Astrocyte of the spinal cord (primary cell): ENCODE data around the gene KDM6B.
"Not testable (repeated sequence)": the region's sequence is repeated elsewhere in the genome, so short reads cannot be mapped to it uniquely, and the experiment has no call there.

Source experiments
- DNase-seq: peaks from one replicate; pipeline ENCODE4 v3.0.0; 2011; ENCODE audit warnings: low read depth, low spot score
- H3K4me3 ChIP-seq: 2 replicates; pipeline ENCODE4 v1.5.1; 2011; ENCODE audit warnings: low read depth, mild to moderate bottlenecking, low read length, moderate library complexity
- in situ Hi-C: cut with HindIII; loops from 2 replicates; pipeline ENCODE4 v1.10.0; 2017; ENCODE audit warnings: low sequenced_read_pairs
- TF ChIP-seq, protein P1 (sequence below): IDR thresholded peaks from 2 replicates; pipeline ENCODE4 v1.5.1; 2012; ENCODE audit warnings: low read depth, mild to moderate bottlenecking, low read length, inconsistent platforms

KDM6B gene

DNA sequence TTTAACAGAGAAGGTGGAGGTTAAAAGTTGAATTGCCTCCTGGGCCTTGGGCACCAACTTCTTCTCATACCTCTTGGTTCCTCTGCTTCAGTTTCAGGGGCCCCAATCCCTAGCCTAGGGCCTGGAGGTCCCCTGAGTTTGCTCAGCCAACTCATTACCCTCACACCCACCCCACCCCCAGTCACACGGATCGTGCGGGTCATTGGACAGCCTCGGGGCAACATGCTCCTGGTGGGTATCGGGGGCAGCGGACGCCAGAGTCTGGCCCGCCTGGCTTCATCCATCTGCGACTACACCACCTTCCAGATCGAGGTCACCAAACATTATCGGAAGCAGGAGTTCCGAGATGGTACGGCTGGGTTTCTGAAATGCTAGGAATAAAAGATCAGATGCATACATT lies 36.0 kb upstream of the KDM6B start:
- no peak overlapping the region for H3K4me3 ChIP-seq
- TF ChIP-seq, protein P1, sequence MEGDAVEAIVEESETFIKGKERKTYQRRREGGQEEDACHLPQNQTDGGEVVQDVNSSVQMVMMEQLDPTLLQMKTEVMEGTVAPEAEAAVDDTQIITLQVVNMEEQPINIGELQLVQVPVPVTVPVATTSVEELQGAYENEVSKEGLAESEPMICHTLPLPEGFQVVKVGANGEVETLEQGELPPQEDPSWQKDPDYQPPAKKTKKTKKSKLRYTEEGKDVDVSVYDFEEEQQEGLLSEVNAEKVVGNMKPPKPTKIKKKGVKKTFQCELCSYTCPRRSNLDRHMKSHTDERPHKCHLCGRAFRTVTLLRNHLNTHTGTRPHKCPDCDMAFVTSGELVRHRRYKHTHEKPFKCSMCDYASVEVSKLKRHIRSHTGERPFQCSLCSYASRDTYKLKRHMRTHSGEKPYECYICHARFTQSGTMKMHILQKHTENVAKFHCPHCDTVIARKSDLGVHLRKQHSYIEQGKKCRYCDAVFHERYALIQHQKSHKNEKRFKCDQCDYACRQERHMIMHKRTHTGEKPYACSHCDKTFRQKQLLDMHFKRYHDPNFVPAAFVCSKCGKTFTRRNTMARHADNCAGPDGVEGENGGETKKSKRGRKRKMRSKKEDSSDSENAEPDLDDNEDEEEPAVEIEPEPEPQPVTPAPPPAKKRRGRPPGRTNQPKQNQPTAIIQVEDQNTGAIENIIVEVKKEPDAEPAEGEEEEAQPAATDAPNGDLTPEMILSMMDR, result no peak
- in situ Hi-C loops, result no loop called here
- no peak for DNase-seq

DNA sequence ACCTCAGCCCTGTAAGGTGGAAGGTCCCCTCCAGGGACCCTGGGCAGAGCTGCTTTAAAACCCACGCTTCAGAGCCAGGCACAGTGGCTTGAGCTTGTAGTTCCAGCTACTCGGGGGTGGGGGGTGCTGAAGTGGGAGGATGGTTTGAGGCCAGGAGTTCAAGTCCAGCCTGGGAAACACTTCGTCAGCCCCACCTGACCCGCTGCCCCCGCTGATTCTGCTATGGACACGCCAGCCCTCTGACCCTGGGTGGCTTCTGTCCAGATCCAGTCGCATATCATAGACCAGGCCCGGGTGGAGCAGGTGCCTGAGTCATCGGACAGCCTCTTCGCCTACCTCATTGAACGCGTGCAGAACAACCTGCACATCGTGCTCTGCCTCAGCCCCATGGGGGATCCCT lies 35.2 kb upstream of the KDM6B start:
- TF ChIP-seq, protein P1, result no peak
- DNase-seq, result no peak
- in situ Hi-C loops, result no loop called here
- H3K4me3 ChIP-seq, result no peak overlapping the region

DNA sequence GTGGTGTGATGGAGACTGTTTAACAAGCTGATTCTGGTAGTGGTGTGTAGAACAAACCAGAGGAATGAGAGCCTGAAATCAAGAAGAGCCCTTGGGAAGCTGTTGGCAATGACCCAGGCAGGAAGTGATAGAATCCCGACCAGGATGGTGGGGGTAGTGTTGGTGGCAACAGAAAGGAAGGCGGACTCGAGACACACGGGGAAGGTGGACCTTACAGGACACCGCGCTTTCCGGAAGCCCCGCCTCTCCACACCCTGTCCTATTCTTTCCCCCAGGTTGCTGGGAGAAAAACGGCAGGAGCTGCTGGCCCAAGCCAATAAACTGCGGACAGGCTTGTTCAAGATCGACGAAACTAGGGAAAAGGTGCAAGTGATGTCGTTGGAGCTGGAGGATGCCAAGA lies 30.0 kb upstream of the KDM6B start:
- H3K4me3 ChIP-seq, result no peak overlapping the region
- no peak for DNase-seq
- in situ Hi-C loops, result no loop called here
- TF ChIP-seq, protein P1, result no peak

DNA sequence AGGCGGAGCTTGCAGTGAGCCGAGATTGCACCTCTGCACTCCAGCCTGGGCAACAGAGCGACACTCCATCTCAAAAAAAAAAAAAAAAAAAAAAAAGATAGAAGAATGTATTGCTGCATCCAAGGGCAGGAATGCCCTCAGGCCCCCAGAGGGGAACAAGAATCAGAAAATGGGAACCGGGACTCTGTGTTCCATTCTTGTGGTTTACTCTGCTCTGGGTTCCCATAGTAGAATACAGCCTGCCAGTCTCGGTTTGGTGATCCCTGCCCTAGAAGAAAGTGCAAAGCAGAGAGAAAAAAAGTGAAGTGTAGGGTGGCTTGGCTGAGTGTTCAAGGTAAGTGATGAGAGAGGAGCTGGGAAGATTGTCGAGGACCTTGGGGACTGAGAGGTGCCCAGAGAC lies 27.4 kb upstream of the KDM6B start:
- in situ Hi-C loops, result no loop called here
- no peak for DNase-seq
- H3K4me3 ChIP-seq, result no peak overlapping the region
- TF ChIP-seq, protein P1, result no peak

DNA sequence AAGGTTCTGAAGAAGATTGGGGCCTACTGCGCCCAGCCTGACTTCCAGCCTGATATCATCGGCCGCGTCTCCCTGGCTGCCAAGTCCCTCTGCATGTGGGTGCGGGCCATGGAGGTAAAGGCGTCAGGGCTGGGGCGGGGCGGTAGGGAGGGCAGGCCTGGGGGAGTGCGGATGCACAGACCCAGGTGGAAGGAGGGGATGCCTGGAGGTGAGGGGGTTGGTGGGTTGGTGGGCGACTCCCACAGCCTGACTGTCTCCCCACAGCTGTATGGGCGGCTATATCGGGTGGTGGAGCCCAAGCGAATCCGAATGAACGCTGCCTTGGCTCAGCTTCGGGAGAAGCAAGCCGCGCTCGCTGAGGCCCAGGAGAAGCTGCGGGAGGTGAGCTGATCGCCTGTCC lies 26.8 kb upstream of the KDM6B start:
- TF ChIP-seq, protein P1, result no peak
- in situ Hi-C loops, result no loop called here
- no peak overlapping the region for H3K4me3 ChIP-seq
- DNase-seq, result no peak

DNA sequence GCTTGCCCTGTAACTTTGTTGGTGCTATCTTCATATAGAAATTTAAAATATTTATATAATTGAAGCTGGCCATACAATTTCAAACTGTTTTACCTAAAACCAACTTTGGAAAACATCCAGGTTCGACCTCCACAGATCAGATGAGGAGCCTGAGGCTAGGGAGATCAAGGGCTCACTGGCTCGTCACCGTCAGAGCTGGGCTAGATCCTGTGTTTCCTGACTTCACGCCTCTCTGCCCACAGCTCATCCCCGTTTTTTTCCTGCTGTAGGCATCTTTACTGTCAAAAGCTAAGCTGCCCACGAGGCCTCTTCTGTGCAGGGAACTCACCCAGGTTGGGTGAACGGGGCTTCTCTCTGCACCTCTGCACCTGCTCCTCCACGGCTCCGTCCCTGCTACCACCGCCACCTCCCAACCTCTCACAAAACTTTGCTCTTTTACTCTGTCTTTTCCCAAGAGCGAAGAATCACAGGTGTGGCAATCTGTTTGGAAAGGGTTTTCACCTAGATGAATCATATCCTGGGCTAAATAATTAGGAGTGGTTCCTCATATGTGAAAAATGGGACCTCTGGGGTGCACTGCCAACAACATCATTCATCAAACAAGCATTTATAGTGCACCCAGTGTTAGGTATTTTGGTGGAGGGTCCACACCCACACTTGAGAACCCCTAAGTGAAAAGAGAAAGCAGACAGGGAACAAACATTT lies 24.8 kb upstream of the KDM6B start:
- in situ Hi-C loops, result no loop called here
- DNase-seq, result no peak
- TF ChIP-seq, protein P1, result no peak
- H3K4me3 ChIP-seq, result no peak overlapping the region

DNA sequence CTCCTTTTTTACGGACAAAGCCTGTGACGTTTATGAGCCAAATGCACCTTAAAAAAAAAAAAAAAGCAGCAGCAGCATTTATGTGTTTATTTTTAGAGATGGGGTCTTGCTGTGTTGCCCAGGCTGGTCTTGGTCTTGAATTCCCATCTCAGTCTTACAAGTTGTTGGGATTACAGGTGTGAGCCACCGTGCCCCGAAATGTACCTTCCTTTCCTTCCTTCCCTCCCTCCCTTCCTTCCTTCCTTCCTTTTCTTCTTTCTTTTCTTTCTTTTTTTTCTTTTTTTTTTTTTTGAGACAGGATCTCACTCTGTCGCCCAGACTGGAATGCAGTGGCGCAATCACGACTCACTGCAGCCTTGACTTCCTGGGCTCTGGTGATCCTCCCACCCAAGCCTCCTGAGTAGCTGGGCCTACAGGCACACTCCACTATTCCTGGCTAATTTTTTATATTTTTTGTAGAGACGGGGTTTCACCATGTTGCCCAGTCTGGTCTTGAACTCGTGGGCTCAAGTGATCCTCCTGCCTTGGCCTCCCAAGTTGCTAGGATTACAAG lies 24.1 kb upstream of the KDM6B start:
- in situ Hi-C loops, DNase-seq: not testable (repeated sequence)

More for the DNA sequence above, 24.1 kb upstream of the KDM6B start:
- not testable (repeated sequence) for H3K4me3 ChIP-seq
